ENCODE data around the gene METTL21A. TPM values are rescaled to one million over a fixed set of nuclear protein-coding genes. Genes with fewer than 3 reads are reported as not detected.

METTL21A gene
- polyA plus RNA-seq, 4 donors, result 31.7 to 35.5 (median 33.1) TPM

DNA sequence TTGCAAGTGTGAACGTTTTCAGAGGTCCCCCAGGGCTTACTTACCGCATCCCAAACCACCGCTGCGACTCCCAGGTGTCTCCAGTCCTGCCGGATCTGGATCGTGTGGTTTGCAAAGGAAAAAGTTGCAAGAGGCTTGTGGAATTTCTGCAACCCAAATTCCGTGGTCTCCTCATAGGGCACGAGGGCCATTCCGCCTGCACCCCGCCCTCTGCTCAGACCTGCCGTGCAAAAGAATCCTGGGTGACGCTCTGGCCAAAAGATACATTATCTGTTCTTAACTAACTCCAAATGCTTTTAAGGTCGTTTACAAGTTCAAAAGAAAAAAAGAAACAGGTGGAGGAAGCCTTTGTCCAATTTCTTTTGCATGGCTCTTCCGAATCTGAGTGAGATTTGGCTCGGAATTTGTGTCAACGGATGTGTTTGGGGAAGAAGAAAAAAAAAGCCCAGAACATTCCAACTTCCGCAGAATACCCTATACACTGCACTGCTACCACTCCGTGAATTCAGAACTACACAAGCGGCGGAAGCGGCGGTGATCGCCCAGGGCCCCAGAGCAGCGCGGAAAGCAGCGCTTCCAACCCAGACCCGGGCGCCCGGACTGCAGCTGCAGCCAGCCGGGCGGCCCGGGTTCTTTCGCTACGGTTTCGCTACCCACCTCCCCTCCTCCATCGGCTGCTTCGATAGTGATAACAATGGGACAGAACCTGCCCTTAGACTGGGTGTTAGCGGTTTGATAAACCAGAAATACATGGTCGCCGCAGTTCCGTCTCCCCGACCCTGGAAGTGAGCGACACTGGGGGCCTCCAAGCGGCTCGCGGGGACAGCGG lies 795 bp downstream of the METTL21A start:
- DNase-seq (ENCODE audit: low read depth in 4 of 4, low spot score in 3 of 4), result peak in 2 of 4 donors; percentile 41 to 48

DNA sequence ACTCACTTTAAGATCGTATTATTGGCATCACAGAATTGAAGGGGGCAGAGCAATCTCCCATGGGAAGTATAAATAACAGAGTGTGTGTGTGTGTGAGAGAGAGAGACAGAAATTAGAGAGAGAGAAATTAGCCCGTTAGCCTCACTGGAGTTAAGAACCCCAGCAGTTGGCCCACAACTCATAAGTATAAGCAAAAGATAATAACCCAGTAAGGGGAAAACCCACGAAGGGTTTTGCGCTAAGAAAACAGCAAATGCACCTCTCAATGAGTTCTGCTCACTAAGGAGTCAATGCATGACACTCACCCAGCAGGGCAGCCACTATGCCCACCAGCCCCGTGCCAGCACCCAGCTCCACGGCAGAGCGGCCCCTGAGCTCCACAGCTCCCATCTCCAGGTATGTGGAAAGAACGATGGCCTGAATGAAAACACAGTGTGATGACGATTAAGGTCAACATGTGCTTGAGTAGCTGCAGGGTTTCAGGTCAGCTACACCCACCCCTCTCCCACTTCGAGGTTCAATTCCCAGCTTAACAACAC lies 3.6 kb downstream of the METTL21A start:
- DNase-seq (ENCODE audit: low read depth in 4 of 4, low spot score in 3 of 4), result no peak

DNA sequence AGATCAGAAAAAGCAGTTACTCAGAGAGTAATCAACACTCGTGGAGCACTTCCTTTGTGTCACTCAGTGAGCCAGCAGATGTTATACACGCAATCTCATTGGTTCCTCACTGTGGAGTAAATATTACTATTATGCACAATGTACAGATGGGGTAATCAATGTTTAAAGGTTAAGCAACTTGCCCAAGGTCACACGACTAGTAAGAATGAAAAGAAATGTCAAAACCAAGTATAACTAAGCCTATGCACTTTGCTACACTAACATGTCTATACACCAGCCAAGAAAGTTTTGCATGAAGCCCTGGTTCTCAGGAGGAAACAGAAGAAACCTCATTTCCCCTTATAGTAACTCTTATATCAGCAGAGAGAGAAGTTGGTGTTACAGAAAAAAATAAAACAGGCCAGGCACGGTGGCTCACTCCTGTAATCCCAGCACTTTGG lies 5.4 kb downstream of the METTL21A start:
- no peak for DNase-seq (ENCODE audit: low read depth in 4 of 4, low spot score in 3 of 4)

DNA sequence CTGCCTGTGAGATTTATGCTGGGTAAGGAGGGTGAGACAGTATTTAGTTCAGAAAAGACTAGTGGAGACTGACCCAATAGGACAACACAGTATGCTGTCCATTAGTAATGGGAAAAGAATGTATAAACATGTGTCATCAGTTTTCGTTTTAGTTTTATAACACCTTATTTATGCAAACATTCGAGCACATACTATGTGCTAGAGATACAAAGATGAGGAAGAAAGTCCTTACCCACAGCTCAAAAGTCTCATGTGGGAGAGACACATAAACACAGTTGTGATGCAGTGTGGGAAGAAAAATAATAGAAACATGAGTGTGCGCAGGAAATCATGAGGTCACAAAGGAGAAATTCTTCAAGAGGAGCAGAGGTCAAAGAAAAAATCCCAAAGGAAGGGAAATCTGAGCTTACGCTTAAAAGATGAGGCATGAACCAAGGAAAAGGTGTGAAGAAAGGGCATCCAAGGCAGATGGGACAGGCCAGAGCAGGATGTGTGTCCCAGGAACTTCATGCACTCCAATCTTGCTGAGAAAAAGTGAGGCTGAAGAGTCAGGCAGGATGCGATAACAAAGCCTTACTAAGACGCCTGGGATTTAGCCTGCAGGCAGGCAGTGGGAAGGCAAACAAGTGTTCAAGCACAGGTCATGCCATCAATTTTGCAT lies 8.1 kb downstream of the METTL21A start:
- no peak for DNase-seq (ENCODE audit: low read depth in 4 of 4, low spot score in 3 of 4)

DNA sequence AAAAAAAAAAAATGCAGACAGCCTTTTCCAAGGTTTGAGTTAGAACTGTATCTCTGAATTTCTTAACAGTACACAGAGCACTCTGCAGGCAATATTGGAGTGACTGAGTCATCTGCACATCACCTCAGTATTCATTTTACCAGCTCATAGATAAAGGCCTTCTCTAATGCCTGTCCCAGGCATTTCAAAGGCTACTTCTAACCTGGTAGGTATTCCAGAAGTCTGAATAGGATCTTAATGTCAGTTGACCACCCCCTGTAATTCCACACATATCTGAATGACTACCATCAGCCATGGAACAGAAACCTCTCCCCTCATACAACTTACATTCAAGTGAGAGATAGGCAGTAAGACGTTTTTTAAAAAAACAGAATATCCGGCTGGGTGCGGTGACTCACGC lies 9.0 kb downstream of the METTL21A start:
- no peak for DNase-seq (ENCODE audit: low read depth in 4 of 4, low spot score in 3 of 4)

DNA sequence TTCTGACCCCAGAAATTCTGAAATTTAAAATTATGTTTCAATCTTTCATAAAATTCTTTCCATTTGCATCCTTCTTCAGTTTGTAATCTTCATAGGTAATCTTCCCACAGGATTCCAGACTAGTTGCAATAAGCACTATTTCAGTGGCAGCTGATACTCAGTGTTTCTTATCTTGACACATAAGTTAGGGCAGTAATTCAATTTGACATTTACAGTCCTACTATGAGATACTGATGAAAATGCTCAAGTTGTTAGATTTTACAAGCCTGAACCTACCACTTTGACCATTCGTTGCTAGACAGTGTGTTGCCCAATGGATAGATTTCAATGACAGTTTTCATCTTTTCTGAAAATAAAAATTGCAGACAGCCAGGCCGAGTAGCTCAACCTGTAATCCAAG lies 10.4 kb downstream of the METTL21A start:
- no peak for DNase-seq (ENCODE audit: low read depth in 4 of 4, low spot score in 3 of 4)

DNA sequence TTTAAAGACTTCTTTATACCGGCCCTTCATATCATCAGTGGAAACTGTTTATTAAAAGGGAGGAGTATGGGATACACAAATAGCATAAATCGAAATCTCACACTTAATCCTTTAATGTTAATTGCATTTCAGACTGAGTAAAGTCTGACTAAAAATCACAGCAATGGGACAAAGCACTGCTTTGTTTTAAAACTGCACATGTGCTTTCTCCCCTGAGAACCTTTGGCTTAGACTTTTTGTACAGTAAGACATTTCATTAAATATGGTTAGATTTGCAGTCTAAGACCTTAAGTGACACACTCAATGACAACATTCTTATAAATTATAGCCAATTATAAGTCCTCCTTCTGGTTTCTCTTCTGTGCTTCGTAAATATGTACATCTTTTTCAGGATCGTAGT lies 12.5 kb downstream of the METTL21A start:
- no peak for DNase-seq (ENCODE audit: low read depth in 4 of 4, low spot score in 3 of 4)

DNA sequence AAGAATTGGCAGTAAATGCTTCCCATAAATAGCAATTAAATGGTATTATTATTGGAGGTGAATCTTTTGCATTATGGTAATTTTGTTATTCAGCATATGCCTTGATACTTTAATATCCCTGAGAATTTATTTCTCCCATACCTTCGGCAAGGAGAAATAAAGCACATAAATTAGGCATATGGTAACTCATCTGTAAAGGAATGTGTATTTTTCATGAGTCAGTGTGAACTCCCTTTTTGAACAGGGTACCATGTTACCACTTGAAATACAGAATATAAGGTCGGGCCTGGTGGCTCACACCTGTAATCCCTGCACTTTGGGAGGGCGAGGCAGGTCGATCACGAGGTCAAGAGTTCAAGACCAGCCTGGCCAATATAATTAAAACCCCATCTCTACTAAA lies 18.4 kb downstream of the METTL21A start:
- DNase-seq (ENCODE audit: low read depth in 4 of 4, low spot score in 3 of 4), result no peak

DNA sequence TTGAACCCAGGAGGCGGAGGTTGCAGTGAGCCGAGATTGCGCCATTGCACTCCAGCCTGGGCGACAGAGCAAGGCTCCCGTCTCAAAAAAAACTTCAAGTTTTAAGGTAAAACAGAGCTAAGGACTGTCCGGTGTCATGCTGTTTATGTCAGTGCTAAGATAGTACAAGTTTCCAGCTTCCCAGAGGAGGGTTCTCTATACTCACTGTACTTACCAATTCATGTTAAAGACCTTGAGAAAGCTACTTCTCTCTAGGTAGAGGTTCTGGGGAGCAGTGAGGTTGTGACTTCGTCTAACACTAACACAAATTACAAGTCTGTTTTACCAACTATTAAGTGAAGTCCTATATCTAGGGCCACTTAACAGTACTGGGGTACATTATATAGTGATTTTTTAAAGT lies 18.8 kb downstream of the METTL21A start:
- no peak for DNase-seq (ENCODE audit: low read depth in 4 of 4, low spot score in 3 of 4)

DNA sequence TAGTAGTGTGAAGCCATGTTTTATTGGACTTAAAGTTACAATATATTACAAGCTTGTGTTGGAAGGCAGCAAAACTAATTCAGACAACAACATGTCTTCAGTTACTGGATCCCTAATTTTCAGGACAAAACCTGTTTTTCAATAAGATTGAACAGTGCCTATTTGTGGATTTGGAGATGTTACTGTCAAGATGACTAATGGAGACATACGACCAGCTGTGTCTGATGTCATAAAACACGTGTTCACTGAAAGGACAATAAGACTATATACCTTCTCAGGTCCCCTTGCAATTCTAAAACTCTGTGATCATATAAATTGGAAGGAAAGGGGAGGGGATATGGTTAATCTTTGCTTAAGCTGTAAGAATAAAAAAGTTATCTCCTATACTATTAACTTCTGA lies 21.7 kb downstream of the METTL21A start:
- no peak for DNase-seq (ENCODE audit: low read depth in 4 of 4, low spot score in 3 of 4)

DNA sequence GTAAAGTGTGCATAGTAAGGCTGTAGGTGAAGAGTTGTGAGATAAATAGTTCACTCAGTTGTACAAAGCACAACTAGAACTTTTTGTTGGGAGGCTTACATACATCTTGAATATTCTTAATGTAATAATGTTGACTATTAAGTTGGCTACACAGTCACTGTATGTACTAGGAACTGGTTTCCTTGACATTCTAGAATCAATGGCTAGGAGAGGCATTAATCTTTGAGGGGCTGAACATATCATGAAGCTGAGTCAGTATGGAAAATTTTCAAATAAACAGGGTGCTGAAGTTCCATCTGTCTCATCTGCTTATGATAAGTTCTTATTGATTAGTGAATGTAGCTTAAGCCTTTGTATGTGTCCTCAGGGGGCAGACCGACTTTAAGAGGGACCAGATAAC lies 23.4 kb downstream of the METTL21A start:
- DNase-seq (ENCODE audit: low read depth in 4 of 4, low spot score in 3 of 4), result no peak

DNA sequence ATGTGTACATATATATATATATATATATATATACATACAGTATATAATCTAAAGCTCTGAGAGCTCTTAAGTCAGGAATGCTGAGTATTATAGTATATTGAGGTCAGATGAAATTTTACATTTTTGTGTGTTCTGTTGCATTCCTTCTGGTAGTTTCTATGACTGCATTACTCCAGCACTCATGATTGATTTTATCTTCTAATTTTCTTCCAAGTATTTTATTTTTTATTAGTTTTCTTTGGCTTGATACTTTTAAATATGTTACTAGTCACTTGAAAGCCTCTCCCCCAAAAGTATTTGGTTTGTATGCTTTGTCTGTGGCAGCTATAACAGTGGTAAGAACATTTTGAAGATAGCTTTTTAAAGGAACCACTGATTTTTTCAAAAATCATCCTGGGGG lies 25.0 kb downstream of the METTL21A start:
- no peak for DNase-seq (ENCODE audit: low read depth in 4 of 4, low spot score in 3 of 4)

DNA sequence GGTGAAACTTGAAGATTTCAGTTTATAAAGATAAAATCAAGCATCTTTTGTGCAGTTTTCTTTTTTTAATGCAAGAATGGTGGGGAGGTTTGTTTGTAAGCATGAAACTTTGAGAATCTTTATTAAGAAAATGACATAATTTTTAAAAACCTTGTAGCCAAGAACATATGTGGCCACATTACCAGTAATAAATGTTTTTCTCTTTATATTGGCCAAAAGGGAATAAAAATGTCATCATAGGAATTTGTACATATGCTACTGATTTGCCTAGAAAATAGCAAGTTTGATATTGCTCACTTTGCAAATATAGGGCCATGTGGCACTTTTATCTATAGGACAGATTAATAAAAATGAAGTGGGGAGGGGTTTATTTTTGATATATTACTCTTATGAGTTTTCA lies 25.6 kb downstream of the METTL21A start:
- no peak for DNase-seq (ENCODE audit: low read depth in 4 of 4, low spot score in 3 of 4)

DNA sequence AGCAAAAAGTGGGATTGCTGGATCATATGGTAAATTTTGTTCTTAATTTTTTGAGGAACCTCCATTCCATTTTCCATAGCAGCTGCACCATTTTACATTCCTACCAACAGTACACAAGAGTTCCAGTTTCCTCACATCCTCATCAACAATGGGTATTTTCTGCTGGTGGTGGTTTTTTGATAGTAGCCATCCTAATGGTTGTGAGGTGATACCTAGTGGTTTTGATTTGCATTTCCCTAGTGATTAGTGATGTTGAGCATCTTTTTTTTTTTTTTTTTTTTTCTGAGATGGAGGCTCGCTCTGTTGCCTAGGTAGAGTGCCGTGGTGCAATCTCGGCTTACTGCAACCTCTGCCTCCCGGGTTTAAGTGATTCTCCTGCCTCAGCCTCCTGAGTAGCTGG lies 30.5 kb downstream of the METTL21A start:
- no peak for DNase-seq (ENCODE audit: low read depth in 4 of 4, low spot score in 3 of 4)

DNA sequence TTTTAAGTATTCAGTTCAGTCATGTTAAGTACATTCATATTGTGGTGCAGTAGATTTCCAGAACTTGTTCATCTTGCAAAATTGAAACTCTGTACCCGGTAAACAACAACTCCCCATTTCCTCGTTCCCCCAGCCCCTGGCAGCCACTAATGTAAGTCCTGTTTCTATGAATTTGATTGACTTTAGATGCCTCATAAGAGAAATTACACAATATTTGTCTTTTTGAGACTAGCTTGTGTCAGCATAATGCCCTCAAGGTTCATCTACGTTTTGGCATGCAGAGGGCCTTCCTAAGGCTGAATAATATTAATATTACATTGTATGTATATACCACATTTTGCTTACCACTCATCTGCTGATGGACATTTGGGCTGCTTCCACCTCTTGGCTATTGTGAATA lies 30.9 kb downstream of the METTL21A start:
- no peak for DNase-seq (ENCODE audit: low read depth in 4 of 4, low spot score in 3 of 4)

DNA sequence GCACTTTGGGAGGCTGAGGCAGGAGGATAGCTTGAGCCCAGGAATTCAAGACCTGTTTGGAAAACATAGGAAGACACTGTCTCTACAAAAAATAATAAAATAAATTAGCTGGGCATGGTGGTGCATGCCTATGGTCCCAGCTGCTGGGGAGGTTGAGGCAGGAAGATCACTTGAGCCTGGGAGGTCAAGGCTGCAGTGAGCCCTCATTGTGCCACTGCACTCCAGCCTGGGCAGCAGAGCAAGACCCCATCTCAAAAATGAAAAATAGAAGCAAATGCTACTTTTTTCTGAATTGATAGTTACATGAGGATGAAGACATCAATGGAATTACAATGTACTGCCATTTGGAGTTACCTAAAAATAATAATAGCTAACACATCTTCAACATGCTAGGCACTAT lies 31.9 kb downstream of the METTL21A start:
- DNase-seq (ENCODE audit: low read depth in 4 of 4, low spot score in 3 of 4), result no peak

DNA sequence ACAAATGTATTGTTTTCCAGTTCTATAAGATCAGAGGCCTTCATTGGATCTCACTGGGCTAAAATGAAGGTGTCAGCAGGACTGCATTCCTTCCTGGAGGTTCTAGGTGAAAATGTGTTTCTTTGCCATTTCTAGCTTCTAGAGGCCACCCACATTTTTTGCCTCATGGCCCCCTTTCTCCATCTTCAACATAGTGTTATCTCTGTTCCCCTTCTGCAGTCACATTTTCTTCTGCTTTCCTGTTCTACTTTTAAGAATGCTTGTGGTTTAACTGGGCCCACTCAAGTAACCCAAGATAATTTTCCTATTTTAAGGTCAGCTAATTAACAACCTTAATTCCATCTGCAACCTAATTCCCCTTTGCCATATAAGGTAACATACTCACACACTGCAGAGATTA lies 36.1 kb downstream of the METTL21A start:
- no peak for DNase-seq (ENCODE audit: low read depth in 4 of 4, low spot score in 3 of 4)

DNA sequence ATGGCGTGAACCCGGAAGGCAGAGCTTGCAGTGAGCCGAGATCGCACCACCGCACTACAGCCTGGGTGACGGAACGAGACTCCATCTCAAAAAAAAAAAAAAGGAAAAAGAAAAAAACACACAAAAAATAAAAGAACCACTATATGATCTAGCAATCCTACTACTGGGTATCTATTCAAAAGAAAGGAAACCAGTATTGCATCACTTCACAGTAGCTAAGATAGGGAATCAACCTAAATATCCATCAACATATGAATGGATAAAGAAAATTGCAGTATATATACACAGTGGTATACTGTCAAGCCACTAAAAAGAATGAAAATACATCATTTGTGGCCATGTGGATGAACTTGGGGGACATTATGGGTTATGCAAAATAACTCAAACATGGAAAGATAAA lies 37.9 kb downstream of the METTL21A start:
- DNase-seq (ENCODE audit: low read depth in 4 of 4, low spot score in 3 of 4), result no peak

DNA sequence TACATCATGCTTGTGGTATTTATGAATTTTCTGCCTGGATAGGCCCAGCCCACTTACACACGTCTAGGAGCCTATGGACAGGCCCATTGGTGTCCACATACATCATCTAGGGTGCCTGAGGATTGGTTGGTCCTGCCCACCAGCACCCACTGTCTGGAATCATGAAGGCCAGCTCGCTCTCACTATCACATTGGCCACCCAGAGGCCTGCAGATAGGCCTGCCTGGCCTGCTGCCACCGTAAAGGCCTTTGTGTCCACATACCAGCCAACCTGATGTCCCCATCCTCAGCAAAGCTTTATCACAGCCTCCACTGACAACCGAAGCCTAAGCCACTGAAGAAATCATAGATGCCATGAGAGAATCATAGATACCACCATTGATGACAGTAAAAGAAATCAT lies 40.2 kb downstream of the METTL21A start:
- no peak for DNase-seq (ENCODE audit: low read depth in 4 of 4, low spot score in 3 of 4)

DNA sequence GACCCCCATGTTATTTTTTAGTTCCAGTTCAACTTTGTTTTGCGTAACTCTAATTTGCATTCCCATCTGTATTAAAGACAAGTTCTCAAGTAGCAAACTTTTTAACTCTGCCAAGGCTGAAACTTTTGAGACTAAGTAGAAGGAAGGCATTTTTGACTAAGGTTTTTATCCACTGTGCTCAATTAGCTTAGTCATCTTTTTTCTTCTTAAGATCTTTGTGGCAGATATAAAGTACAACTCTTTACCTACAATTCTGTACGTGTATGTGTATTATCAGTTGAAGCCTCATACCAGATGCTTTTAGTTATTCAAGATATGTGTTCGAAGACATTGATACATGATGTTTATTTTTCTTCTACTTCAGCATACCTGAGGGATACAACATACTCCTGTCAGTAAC lies 53.8 kb downstream of the METTL21A start:
- DNase-seq (ENCODE audit: low read depth in 4 of 4, low spot score in 3 of 4), result no peak

DNA sequence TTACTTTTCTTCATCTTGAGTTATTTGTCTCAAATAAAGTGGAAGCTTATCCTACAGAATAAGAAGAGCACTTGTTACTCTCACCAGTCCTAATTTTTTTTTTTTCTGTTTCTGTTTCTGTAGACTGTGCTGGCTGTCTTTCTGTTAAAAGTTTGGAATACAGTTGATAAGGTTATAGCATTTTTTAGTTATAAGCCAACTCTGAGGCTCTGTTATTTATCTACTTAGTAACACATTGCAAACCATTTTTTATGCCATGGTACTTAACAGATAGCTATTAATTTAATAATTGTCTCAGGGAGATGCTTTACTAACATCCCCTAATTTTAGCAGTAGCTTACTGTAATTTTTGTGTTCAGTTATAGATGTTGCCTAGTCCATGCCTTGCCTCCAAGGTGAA lies 57.5 kb downstream of the METTL21A start:
- no peak for DNase-seq (ENCODE audit: low read depth in 4 of 4, low spot score in 3 of 4)

All from left renal pelvis (tissue), 4 donors.